ENCODE data around the gene MACIR.
"Not testable (repeated sequence)": the region's sequence is repeated elsewhere in the genome, so short reads cannot be mapped to it uniquely, and the experiment has no call there.

MACIR gene, protein sequence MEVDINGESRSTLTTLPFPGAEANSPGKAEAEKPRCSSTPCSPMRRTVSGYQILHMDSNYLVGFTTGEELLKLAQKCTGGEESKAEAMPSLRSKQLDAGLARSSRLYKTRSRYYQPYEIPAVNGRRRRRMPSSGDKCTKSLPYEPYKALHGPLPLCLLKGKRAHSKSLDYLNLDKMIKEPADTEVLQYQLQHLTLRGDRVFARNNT

DNA sequence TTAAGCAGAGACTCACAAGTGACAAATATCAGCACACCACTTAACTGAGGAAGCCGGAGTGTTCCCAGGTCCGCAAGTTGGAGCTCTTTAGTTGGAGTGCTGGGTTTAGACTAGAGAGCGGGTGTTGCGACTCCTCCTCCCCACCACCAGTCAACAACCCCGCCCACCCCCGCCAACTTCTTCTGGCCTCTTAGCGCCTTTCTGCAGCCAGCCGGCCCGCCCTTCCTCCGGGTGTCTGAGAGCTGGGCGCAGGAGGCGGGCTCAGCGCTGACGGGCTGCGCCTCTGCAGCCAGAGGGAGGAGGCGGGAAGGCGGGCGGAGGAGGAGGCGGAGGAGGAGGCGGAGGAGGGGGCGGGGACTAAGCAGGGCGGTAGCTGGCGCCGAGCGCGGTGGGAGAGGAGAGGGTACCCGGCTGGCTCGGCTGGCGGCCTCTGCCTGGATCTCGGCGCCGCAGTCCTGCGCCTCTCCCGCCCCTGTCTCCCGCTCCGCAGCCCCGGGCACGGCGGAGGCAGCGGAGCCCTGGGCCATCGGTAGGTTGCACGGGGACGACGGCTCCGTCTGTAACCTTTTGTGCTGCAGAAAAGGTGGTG, at the start of gene MACIR:
MACIR (plus strand) TSS at position 396 of the 589 bp plus-strand sequence. CDS start 17,157 bp downstream, outside the sequence.
- DNase-seq, result peak; percentile 92

DNA sequence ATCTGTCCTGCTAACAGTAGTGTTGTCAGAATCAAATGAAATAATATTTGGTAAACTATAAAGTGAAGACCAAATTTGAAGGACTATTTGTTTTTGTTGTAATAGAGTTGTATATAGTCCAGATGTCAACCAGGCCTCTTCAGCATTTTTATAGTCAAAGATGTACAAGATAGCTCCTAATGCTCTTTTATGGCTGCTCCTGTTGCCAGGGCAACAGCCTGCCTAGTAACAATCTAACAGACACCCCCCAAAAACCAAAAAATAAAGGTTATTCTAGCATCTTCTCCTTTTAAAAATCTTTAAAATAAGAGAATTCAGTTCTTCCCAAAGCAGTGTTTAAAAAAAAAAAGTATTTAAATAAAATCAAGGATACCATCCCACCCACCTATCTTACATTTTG, 49.5 kb upstream of the MACIR start:
- DNase-seq, result no peak

DNA sequence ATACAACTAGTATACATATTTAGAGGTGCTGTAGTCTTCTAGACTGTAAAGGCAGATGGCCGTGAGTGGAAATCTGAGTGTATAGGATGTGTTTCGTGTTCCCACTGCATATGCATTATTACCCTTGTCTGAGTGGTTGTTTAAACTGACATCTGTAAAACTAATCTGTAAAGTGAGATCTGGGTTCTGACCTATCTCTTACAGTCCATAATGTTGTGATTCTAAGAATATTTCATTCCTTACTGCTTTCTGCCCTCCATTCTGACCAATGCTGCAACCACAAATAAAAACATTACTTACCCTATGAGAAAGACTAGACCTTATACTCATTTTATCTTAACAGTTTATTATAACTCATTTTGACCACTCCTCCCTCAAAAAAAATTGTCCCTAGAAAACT, 47.6 kb upstream of the MACIR start:
- no peak for DNase-seq

GRCh38 chr5:103211576-103212561, 46.7 kb upstream of the MACIR start:
- no peak for DNase-seq

DNA sequence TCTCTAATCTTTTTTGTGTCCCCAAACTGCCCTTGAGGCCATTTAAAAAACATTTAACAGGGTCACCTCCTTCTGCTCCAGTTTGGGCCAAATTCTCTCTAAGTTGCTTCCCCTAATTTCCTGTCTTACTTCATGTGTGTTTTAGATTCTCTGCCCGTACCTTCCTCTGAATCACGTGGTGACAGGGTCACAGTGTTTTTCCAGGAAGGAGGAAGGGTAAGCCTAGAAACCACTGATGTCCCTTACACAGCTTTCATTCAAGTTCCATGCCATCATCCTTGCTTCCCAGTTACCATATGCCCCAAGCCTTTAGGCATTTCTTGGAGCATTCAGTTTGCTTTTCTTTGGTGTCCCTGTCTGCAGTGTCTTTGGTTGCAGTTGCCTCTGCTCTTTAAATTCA, 42.4 kb upstream of the MACIR start:
- no peak for DNase-seq

- DNase-seq, result no peak
These were observed 41.9 kb upstream of the MACIR start for GRCh38 chr5:103216697-103217096.

GRCh38 chr5:103217101-103217500, 41.5 kb upstream of the MACIR start:
- no peak for DNase-seq

GRCh38 chr5:103218164-103218563, 40.4 kb upstream of the MACIR start:
- DNase-seq, result no peak

GRCh38 chr5:103219074-103219473, 39.5 kb upstream of the MACIR start:
- DNase-seq, result not testable (repeated sequence)

- DNase-seq, result no peak
These were observed 35.3 kb upstream of the MACIR start for GRCh38 chr5:103223031-103223955.

GRCh38 chr5:103224118-103224893, 34.3 kb upstream of the MACIR start:
- DNase-seq, result peak; percentile 24

DNA sequence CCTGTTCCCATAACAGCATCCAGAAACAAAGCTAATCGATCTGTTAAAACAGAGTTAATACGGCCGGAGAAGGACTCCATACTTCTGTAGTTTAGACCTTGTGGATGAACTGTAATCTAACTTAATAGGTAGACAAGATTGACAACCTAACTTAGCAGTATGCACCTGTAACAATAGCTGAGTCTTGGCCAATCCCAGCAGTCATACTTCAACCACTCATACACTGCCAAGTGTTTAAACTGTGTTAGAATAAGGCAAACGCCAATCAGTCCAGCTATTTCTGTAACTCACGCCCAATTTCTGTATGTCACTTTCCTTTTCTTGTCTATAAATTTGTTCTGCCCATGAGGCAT, 33.7 kb upstream of the MACIR start:
- DNase-seq, result no peak

DNA sequence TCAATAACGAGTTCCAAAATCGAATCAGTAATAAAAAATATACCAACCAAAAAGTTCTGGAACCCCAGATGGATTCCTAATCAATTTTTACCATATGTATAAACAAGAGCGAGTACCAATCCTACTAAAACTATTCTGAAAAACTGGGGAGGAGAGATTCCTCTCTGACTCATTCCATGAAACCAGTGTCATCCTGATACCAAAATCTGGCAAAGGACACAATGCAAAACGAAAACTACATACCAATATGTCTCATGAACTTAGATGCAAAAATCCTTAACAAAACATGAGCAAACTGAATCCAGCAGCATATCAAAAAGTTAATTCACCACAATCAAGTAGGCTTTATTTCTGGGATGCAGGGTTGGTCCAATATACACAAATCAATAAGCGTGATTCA, 30.5 kb upstream of the MACIR start:
- DNase-seq, result no peak

- DNase-seq, result no peak
These were observed 30.0 kb upstream of the MACIR start for GRCh38 chr5:103228588-103228987.

- no peak for DNase-seq
These were observed 26.1 kb upstream of the MACIR start for GRCh38 chr5:103232393-103232999.

GRCh38 chr5:103234239-103234975, 24.2 kb upstream of the MACIR start:
- DNase-seq, result no peak

DNA sequence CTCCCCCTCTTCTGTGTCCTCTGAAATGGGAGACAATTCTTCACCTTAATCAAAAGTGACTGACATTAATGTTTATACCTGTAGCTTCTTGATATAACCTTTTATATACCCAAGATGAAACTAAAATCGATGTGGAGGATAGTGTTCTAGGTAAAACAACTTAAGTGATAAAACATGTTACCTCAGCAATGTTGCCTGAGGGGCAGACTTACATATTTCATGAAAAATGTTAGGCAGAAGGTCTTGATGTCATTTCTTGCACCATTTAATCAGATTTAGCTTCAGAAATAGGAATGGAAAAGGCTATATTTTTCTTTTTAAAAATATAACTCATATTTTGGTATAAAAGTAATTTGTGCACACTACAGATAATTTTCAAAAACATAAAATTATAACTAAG, 22.7 kb upstream of the MACIR start:
- no peak for DNase-seq

GRCh38 chr5:103237778-103238177, 20.8 kb upstream of the MACIR start:
- no peak for DNase-seq

- DNase-seq, result no peak
These were observed 14.9 kb upstream of the MACIR start for GRCh38 chr5:103243665-103244064.

GRCh38 chr5:103244398-103244797, 14.2 kb upstream of the MACIR start:
- DNase-seq, result no peak

GRCh38 chr5:103245761-103246160, 12.8 kb upstream of the MACIR start:
- no peak for DNase-seq

Data from activated T-cell treated with anti-CD3 and anti-CD28 coated beads, Interleukin-2, amount 50 U/mL, for 1 hour (primary cell).